Heart right ventricle (tissue), 16 donors: ENCODE measurements around the gene SNX24. TPM values are rescaled to one million over a fixed set of nuclear protein-coding genes. Genes with fewer than 3 reads are reported as not detected.

Source experiments
- ATAC-seq, 8 donors: fragments of 200-7000 bp; cut with Tn5 transposase; one replicate each; pipeline ENCODE4 v1.9.1; 2020; ENCODE audit warnings: mild to moderate bottlenecking in 8 of 8, moderate library complexity in 8 of 8, moderate number of reproducible peaks in 1 of 8
- DNase-seq, 2 donors: peaks; one replicate each; pipeline ENCODE4 v3.0.0-alpha.2; 2020
- H3K27ac ChIP-seq, 10 donors: fragments of 200-600 bp; sonication (generic) in 2 of 10; one replicate each; pipeline versions ENCODE4 v1.5.0 to v1.8.0; 2020 to 2022; ENCODE audit warnings: mild to moderate bottlenecking in 3 of 10
- H3K27me3 ChIP-seq, 7 donors: fragments of 200-600 bp; one replicate each; pipeline ENCODE4 v1.8.0; 2021 to 2022; ENCODE audit warnings: mild to moderate bottlenecking in 2 of 7
- H3K36me3 ChIP-seq, 9 donors: fragments of 200-600 bp; sonication (generic) in 1 of 9; one replicate each; pipeline versions ENCODE4 v1.5.0 to v1.8.0; 2020 to 2022; ENCODE audit warnings: mild to moderate bottlenecking in 2 of 9
- H3K4me1 ChIP-seq, 9 donors: fragments of 200-600 bp; sonication (generic) in 1 of 9; one replicate each; pipeline versions ENCODE4 v1.5.0 to v1.8.0; 2020 to 2022; ENCODE audit warnings: mild to moderate bottlenecking in 4 of 9
- H3K4me3 ChIP-seq, 10 donors: fragments of 200-600 bp; sonication (generic) in 2 of 10; one replicate each; pipeline versions ENCODE4 v1.5.0 to v1.8.0; 2020 to 2022; ENCODE audit warnings: mild to moderate bottlenecking in 7 of 10, moderate library complexity in 2 of 10
- H3K9me3 ChIP-seq, 11 donors: fragments of 200-600 bp in 10 of 11; sonication (generic) in 2 of 11; one replicate each; pipeline versions ENCODE4 v1.5.0 to v1.8.0; 2013 to 2022; ENCODE audit warnings: mild to moderate bottlenecking in 2 of 11, control low read depth in 1 of 11, moderate library complexity in 1 of 11
- WGBS, 2 donors: extraction: QIAGEN DNeasy Blood & Tissue Kit; methylation state at CpG; one replicate each; pipeline ENCODE4 v1.1.7; 2013; ENCODE audit warnings: inconsistent platforms in 1 of 2; 5-methylcytosine and 5-hydroxymethylcytosine counted together
- intact Hi-C, 10 donors: fragments of 100-400 bp; cut with DNase I; formaldehyde crosslinking; loops; one replicate each; pipeline versions ENCODE4 v1.11.1 to v1.14.2; 2022
- polyA plus RNA-seq, 2 donors: library from polyadenylated mRNA; stranded (reverse); fragments of 200-250 nt; gene quantifications; one replicate each; pipeline ENCODE4 v1.2.3, GENCODE V29; 2013
- total RNA-seq, 10 donors: library from RNA; stranded (reverse); fragmentation: NEBNext Ultra II Directional in 3 of 10; extraction: Animal tissue kit (Norgen Biotek cat#: 25700) in 3 of 10; gene quantifications; one replicate each; pipeline versions ENCODE4 v1.2.1 to v1.2.4, GENCODE V29; 2021 to 2023
- TF ChIP-seq, protein P1 (sequence below), 9 donors: fragments of 200-600 bp; sonication (generic) in 2 of 9; IDR thresholded peaks; one replicate each; pipeline versions ENCODE4 v1.5.0 to v1.8.0; 2021 to 2022; ENCODE audit warnings: antibody characterized with exemption in 9 of 9, mild to moderate bottlenecking in 5 of 9, moderate library complexity in 1 of 9
- donor health status: Arrhythmogenic right ventricular cardiomyopathy.
- donor health status: ischemic (EF 13 %, LVEDD 7.1; RV severe dilation, severe dysfunction).
- donor health status: healthy with polysubstance abuse.
- donor health status: DM: no; HTN: yes; CAD: no.
- donor health status: DM: no; HTN: no; CAD: no.
- donor health status: ischemic (EF 25% LVEDD 6.9; RV normal size, moderate dysfunction).
- donor health status: ischemic (EF 25% LVEDD 5.7; RV mildly dilated, moderate dysfunction).
- donor health status: healthy.
- donor health status: DM: yes; HTN: yes; CAD: no.
- donor health status: Ischemic cardiomyopathy.
- donor health status: ischemic (EF 35%, LVEDD 5.7; RV mildly dilated, moderate dysfunction).
- donor health status: nonischemic (EF 11% LVEDD 7.7; RV severe dilation, severe dysfunction).
- donor health status: DM: yes; HTN: yes; CAD: no.
- donor health status: PGD.
- donor health status: ischemic (EF 29% LVEDD 5.4; RV normal size, mild dysfunction).
- donor health status: nonischemic (EF 23%, LVEDD 6.1; RV moderate dilation, normal function).

SNX24 gene
- total and polyA plus RNA-seq, 12 donors: 11.7 to 16.3 (median 13.8) TPM

DNA sequence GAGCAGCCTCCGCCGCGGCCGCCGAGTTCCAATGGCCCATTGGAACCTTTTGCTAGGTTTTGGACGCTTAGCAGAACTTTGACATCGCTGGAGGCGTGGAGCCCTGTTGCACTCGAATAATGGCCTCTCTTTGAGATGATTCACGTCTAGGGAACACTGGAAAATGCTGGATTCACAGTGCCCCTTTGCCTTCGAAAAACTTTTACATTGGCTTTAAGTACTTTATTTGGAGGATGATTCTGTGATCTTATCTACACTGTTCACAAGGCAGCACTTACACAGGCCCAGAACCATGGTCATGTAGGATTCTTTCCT is 191.6 kb downstream of the SNX24 start:
- no peak for DNase-seq
- TF ChIP-seq, protein P1, sequence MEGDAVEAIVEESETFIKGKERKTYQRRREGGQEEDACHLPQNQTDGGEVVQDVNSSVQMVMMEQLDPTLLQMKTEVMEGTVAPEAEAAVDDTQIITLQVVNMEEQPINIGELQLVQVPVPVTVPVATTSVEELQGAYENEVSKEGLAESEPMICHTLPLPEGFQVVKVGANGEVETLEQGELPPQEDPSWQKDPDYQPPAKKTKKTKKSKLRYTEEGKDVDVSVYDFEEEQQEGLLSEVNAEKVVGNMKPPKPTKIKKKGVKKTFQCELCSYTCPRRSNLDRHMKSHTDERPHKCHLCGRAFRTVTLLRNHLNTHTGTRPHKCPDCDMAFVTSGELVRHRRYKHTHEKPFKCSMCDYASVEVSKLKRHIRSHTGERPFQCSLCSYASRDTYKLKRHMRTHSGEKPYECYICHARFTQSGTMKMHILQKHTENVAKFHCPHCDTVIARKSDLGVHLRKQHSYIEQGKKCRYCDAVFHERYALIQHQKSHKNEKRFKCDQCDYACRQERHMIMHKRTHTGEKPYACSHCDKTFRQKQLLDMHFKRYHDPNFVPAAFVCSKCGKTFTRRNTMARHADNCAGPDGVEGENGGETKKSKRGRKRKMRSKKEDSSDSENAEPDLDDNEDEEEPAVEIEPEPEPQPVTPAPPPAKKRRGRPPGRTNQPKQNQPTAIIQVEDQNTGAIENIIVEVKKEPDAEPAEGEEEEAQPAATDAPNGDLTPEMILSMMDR (IDR thresholded peaks at IDR 0.05): no peak
- intact Hi-C loops: loop anchor here in 4 of 10 donors (5.0 to 10.0 kb wide), 4 partner anchors 130 to 262 kb away; partner anchors contain the start of genes SNX24 (in 2 of the 4) and SNX2 (in 1 of the 4)
- WGBS, 2 donors: 1% methylated on average over 11 of the region's 11 CpGs
- H3K36me3 ChIP-seq: no peaks in the 10 kb centered on the region
- H3K27me3 ChIP-seq: peaks cover 0 to 61% (median 0%) of the 10 kb centered on the region in 7 donors
- peak in 1 of 8 donors; percentile 1 for ATAC-seq
- peak overlapping the region; percentile 40 to 89 (median 82) for H3K4me3 ChIP-seq
- peaks cover 0 to 52% (median 36%) of the 10 kb centered on the region in 9 donors for H3K4me1 ChIP-seq
- no peaks in the 10 kb centered on the region for H3K9me3 ChIP-seq
- peak overlapping the region; percentile 93 to 98 (median 95) for H3K27ac ChIP-seq

DNA sequence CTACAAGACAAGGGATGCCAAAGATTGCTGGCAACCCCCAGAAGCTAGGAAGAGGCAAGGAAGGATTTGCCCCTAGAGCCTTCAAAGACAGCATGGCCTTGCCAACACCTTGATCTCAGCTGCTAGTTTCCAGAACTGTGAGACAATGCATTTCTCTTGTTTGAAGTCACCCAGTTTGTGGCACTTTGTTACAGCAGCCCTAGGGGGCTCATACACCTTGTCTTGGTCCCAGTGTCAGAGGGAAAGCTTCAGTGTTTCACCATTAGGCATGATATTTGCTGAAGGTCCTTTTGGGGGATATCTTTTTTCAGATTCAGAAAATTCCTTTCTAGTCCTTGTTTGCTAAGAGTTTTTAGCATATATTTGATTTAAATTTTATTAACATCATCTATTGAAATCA is 194.3 kb downstream of the SNX24 start:
- no peak overlapping the region for H3K27ac ChIP-seq
- TF ChIP-seq, protein P1 (IDR thresholded peaks at IDR 0.05): no peak
- intact Hi-C loops: loop anchor here in 4 of 10 donors (5.0 to 10.0 kb wide), 4 partner anchors 132 to 265 kb away; partner anchors contain the start of genes SNX24 (in 2 of the 4) and SNX2 (in 1 of the 4)
- ATAC-seq (no peak), DNase-seq (no peak)
- H3K9me3 ChIP-seq: no peaks in the 10 kb centered on the region
- H3K4me3 ChIP-seq: no peak overlapping the region
- H3K4me1 ChIP-seq: peaks cover 0 to 28% (median 23%) of the 10 kb centered on the region in 9 donors
- no peaks in the 10 kb centered on the region for H3K36me3 ChIP-seq
- H3K27me3 ChIP-seq: peaks cover 0 to 53% (median 0%) of the 10 kb centered on the region in 7 donors

DNA sequence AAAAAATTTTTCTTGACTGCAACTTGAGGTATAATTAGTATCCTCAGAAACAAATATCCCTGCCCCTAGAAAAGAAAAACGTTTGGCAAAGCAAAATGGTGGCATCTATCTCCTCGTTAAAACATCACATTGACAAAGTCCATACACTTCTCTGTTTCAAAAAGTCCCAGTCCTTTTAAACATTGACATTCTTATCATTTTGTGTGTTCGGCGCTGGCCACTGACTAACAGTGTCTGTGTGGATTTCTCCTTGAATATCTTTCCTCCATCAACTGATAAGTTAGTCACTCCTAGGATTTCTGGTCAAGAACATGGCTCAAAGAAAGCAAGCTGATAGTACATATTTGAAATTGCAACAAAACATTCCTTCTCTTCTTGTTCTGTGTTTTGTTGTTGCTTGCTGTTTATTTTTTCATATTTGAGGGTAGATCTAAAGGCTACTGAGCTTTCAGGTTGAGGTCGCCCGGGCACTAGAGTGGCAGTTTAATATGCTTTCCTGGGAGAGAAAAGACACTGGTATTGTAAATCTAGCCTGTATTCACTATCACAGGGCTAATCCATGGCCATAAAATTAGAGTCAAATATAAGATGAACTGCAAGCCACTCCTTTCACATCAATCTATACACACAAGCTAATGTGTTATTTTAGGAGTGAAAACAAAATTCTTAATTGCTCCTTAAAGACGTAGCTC is 199.7 kb downstream of the SNX24 start:
- DNase-seq (no peak), ATAC-seq (no peak)
- Histone ChIP-seq H3K36me3 (no peaks in the 10 kb centered on the region), H3K4me3 (no peak overlapping the region), H3K27ac (no peak overlapping the region), H3K4me1 (peaks cover 0 to 7% (median 0%) of the 10 kb centered on the region in 9 donors), H3K9me3 (peaks cover 0 to 6% (median 0%) of the 10 kb centered on the region in 11 donors), H3K27me3 (peaks cover 0 to 3% (median 0%) of the 10 kb centered on the region in 7 donors)
- TF ChIP-seq, protein P1 (IDR thresholded peaks at IDR 0.05): no peak
- 83 to 84% methylated on average over 7 of the region's 7 CpGs for WGBS, 2 donors
- intact Hi-C loops: no loop called here

DNA sequence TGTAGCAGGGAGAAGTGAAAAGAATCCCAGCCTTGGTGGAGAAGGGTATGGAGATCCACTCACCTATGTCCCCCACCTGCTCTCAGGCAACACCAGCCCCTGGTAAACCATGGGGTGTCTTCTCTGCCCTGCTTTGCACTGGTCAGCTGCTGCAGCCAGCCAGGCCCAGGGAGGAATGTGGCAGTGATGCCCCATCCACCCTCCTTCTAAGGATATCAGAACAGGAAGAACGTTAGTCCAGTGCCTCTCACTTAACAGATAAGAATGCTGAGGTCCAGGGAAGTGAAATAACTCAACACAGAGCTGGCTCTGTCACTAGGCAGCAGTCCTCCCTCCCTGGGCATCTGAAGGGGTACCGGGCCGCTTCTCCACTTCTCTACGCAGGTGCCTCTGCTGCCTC is 200.8 kb downstream of the SNX24 start:
- TF ChIP-seq, protein P1 (IDR thresholded peaks at IDR 0.05): peak in 1 of 9 donors; percentile 6
- H3K36me3 ChIP-seq: no peaks in the 10 kb centered on the region
- no peak overlapping the region for H3K4me3 ChIP-seq
- intact Hi-C loops: no loop called here
- peaks cover 0 to 16% (median 0%) of the 10 kb centered on the region in 11 donors for H3K9me3 ChIP-seq
- H3K27ac ChIP-seq: no peak overlapping the region
- no peak for DNase-seq
- ATAC-seq: peak in 5 of 8 donors; percentile 17 to 88 (median 64)
- peaks cover 0 to 7% (median 0%) of the 10 kb centered on the region in 9 donors for H3K4me1 ChIP-seq
- H3K27me3 ChIP-seq: peaks cover 0 to 3% (median 0%) of the 10 kb centered on the region in 7 donors
- WGBS, 2 donors: 58 to 65% methylated on average over 4 of the region's 4 CpGs
